ENCODE measurements around the gene NUDT17.

Gene NUDT17

DNA sequence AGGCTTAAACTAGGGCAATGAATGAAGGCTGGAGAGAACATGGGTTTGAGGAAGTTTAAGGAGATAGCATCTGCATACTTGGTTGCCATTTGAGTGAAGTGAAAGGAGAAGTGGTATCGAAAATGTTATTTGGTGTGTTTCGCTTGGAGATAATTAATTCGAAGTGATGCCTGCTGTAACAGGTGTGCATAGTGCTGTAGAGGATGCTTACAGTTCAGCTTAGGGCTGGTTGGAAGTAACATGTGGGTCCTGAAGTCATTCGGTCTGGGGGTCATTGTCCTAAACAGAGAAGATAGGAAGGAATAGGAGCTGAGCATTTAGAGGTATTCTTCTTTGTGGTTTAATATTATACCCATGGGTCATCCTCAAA lies 301 bp upstream of the NUDT17 start:
- Histone ChIP-seq H3K4me1 (peaks cover 19 to 36% (median 25%) of the 10 kb centered on the region in 10 experiments), H3K27me3 (no peaks in the 10 kb centered on the region), H3K9me3 (replicated peaks in 1 of 11) (no peaks in the 10 kb centered on the region), H3K4me3 (peak overlapping the region; percentile 59 to 75 (median 63)), H4K20me1 (peaks cover 0 to 25% (median 8%) of the 10 kb centered on the region in 11 experiments; a peak in 9 of 22 replicates), H3K4me2 (peak overlapping the region; percentile 87 to 100 (median 96)), H3K9ac (peak overlapping the region; percentile 65 to 85 (median 80)), H3K36me3 (peaks cover 56 to 71% (median 64%) of the 10 kb centered on the region in 11 experiments), H3K27ac (peak overlapping the region in 10 of 11 experiments; percentile 47 to 82 (median 70); a peak in 17 of 22 replicates)
- TF ChIP-seq Cebpa-rat (IDR thresholded peaks at IDR 0.05), result no peak

DNA sequence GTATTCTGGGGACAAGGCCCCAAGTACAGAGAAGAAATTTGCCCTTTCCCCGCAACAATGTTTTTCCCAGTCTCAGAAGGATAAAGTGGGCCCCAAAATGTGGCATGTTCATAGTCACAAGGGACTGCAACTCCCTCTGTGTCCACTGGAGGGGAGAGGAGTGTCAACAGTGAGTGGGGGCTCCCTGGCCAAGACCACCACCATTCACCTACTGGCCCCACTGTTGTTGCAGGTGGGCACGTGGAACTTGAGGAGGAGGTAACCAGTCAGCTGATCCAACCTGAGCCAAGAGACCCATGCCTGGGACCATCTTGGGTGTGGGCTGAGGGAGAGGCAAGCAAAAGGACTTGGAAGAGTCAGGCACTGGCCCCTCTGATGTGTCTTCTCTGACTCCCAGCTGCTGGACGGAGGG lies 777 bp downstream of the NUDT17 start:
- Histone ChIP-seq H3K27ac (peak overlapping the region in 10 of 11 experiments; percentile 61 to 82 (median 72); a peak in 20 of 22 replicates), H3K9me3 (replicated peaks in 1 of 11) (no peaks in the 10 kb centered on the region), H3K4me1 (peaks cover 19 to 36% (median 25%) of the 10 kb centered on the region in 10 experiments), H3K27me3 (no peaks in the 10 kb centered on the region), H3K4me3 (peak overlapping the region; percentile 59 to 75 (median 63)), H3K4me2 (peak overlapping the region; percentile 87 to 100 (median 96)), H3K9ac (peak overlapping the region; percentile 65 to 85 (median 80)), H4K20me1 (peaks cover 0 to 24% (median 8%) of the 10 kb centered on the region in 11 experiments; a peak in 9 of 22 replicates), H3K36me3 (peaks cover 56 to 71% (median 64%) of the 10 kb centered on the region in 11 experiments)
- no peak for TF ChIP-seq Cebpa-rat (IDR thresholded peaks at IDR 0.05)

DNA sequence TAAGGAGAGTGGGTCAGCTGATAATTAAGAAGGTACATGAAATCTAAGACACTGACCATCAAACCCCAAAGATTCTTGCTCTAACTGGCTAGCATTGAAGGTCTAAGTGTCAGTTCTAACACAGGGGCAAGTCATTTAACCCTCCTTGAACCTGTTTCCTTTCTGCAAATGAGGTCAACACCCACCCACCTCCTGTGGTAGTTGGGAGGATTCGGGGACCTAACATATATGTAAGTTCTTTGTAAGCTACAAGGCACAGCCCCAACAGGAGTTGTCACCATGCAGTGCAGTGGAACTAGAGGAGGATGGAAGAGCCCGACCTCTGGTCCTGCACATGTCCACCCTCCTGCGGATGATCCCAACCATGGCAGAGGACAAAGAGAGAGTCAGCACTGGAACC lies 2.4 kb downstream of the NUDT17 start:
- no peak overlapping the region for H3K4me3 ChIP-seq
- peaks cover 56 to 70% (median 63%) of the 10 kb centered on the region in 11 experiments for H3K36me3 ChIP-seq
- H3K4me2 ChIP-seq, result no peak overlapping the region
- peaks cover 0 to 21% (median 8%) of the 10 kb centered on the region in 11 experiments; a peak in 8 of 22 replicates for H4K20me1 ChIP-seq
- H3K27ac ChIP-seq, result no peak overlapping the region
- no peak overlapping the region for H3K9ac ChIP-seq
- H3K4me1 ChIP-seq, result peaks cover 19 to 36% (median 25%) of the 10 kb centered on the region in 10 experiments
- no peaks in the 10 kb centered on the region for H3K9me3 ChIP-seq (replicated peaks in 1 of 11)
- H3K27me3 ChIP-seq, result no peaks in the 10 kb centered on the region
- no peak for TF ChIP-seq Cebpa-rat (IDR thresholded peaks at IDR 0.05)

DNA sequence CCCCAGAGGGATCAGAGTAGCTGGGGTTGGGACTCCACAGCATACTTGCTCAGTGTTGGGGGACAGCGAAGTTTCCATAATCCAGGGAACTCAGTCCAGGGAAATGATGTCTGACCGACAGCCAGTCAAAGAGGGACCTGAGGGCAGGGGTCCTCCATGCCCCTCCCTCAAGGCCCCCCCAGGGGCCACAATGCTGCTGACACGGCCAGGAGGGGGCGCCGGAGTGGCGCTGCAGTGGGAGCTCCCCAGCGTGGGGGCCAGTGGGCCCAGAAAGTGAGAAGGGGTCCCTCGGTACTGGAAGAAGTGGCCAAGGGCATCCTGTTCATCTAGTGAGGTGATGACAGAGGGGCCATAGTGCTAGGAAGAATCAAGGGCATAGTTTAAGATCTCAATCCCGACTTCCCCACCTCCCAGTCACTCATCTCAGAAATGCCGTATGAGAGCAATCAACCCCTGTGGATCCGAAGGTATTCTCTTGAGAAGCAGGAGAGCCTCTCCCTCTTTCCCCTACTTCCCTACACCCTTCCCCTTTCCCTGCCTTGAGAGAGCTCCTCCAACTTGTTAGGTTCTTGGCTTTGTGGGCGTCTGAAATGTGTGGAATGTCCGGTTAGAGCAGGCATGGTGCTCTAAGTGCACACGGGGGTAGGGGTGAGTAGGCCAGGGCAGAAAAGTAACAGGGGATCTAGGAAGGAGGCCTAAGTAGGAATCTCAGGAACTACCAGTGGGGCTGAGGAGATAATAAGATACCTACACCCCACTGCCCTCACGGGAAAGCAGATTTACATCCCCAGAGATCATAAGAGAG lies 4.1 kb downstream of the NUDT17 start:
- no peaks in the 10 kb centered on the region for H3K27me3 ChIP-seq
- H3K9me3 ChIP-seq (replicated peaks in 1 of 11), result no peaks in the 10 kb centered on the region
- peaks cover 13 to 21% (median 19%) of the 10 kb centered on the region in 10 experiments for H3K4me1 ChIP-seq
- H3K4me3 ChIP-seq, result no peak overlapping the region
- no peak overlapping the region for H3K9ac ChIP-seq
- peaks cover 0 to 16% (median 4%) of the 10 kb centered on the region in 11 experiments; a peak in 8 of 22 replicates for H4K20me1 ChIP-seq
- TF ChIP-seq Cebpa-rat (IDR thresholded peaks at IDR 0.05), result no peak
- no peak overlapping the region for H3K4me2 ChIP-seq
- peaks cover 62 to 75% (median 71%) of the 10 kb centered on the region in 11 experiments for H3K36me3 ChIP-seq
- H3K27ac ChIP-seq, result no peak overlapping the region

DNA sequence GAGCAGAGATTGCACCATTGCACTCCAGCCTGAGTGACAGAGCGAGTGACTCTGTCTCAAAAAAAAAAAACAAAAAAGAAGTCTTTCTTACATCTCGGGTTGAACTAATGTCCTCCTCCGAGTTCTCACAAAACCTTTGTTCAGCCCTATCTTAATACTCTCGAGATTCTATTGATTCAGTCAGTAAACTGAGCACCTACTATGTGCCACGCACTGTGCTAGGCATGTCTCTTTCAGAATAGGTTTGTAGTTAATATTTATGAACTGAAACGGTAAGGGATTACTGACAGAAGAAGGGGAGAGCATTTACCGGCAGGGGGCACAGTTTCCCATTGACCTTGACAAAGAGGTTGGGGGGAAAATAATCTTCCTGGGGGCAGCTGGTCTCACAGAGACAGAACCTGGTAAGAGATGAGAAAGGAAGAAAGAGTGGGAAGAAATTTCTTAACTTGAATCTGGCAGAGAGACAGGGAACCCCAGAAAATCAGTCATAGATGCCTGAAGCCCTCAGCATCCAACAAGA lies 10.1 kb downstream of the NUDT17 start:
- Histone ChIP-seq H3K36me3 (peaks cover 59 to 68% (median 63%) of the 10 kb centered on the region in 11 experiments), H3K9ac (no peak overlapping the region), H3K4me2 (no peak overlapping the region), H4K20me1 (peaks cover 0 to 6% (median 0%) of the 10 kb centered on the region in 11 experiments; a peak in 2 of 22 replicates), H3K27ac (no peak overlapping the region), H3K27me3 (no peaks in the 10 kb centered on the region), H3K9me3 (replicated peaks in 1 of 11) (no peaks in the 10 kb centered on the region), H3K4me3 (no peak overlapping the region), H3K4me1 (peaks cover 9 to 23% (median 21%) of the 10 kb centered on the region in 10 experiments)
- TF ChIP-seq Cebpa-rat (IDR thresholded peaks at IDR 0.05), result no peak

DNA sequence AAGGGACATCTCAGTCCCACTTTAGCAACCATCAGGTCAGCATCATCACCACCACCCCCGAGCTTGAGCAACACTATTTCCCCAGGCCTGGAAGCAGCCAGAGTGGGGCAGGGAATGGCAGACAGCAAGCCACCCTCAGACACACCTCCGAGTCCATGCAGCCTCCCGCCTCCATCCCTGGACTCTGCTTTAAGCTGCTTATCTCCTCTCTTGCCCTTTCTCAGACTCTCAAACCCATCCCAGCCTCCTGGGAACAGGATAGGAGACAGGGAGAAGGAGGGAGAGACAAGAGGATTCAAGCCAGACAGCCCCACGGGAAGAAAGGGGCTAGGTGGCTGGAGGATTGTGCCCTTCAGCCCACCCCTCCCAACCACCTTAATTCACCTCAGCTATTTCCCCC lies 11.7 kb downstream of the NUDT17 start:
- Histone ChIP-seq H3K4me3 (no peak overlapping the region; a peak in 1 of 20 replicates), H3K4me2 (peak overlapping the region in 10 of 11 experiments; percentile 68 to 87 (median 80); a peak in 16 of 22 replicates), H3K9me3 (replicated peaks in 1 of 11) (no peaks in the 10 kb centered on the region), H3K4me1 (peaks cover 9 to 29% (median 26%) of the 10 kb centered on the region in 10 experiments), H4K20me1 (peaks cover 0 to 6% (median 0%) of the 10 kb centered on the region in 11 experiments; a peak in 2 of 22 replicates), H3K27ac (no peak overlapping the region), H3K27me3 (no peaks in the 10 kb centered on the region), H3K9ac (peak overlapping the region in 1 of 11 experiments; percentile 8; a peak in 1 of 22 replicates), H3K36me3 (peaks cover 42 to 51% (median 47%) of the 10 kb centered on the region in 11 experiments)
- TF ChIP-seq Cebpa-rat (IDR thresholded peaks at IDR 0.05), result no peak

DNA sequence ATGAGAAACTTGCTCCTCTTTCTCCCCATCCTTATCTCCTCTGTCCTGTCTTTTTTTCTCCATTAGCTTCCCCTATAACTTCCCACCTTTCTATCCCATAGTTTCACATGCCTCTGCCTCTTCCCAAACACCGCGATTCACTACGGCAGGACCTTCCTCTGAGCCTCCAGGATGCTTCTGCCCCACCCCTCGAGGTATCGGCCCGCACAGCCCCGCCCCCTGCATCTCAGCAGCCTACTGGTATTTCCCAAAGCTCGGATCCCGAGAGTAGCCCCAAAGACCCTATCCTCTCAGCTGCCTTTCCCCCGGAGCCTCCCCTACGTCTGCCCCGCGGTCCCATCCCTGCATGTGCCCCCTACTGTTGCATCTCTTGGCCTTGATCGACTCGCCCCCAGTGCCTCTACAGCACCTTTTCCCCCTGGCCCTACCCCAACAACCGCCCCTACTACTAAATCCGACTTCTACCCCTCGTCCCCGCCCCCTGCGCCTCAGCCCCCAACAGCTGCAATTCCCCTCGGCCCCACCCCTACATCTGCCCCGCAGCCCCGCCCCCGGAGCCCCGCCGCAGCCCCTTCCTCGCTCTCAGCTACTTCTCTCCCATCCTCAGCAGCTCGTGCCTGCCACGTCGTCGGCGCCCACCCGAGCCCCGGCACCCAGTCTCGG lies 12.9 kb downstream of the NUDT17 start:
- Histone ChIP-seq H3K4me2 (peak overlapping the region; percentile 70 to 88 (median 83)), H3K9ac (peak overlapping the region; percentile 67 to 88 (median 81); a peak in 21 of 22 replicates), H4K20me1 (peaks cover 0 to 6% (median 0%) of the 10 kb centered on the region in 11 experiments; a peak in 2 of 22 replicates), H3K36me3 (peaks cover 33 to 40% (median 36%) of the 10 kb centered on the region in 11 experiments), H3K9me3 (replicated peaks in 1 of 11) (no peaks in the 10 kb centered on the region), H3K4me1 (peaks cover 9 to 29% (median 26%) of the 10 kb centered on the region in 10 experiments), H3K27me3 (no peaks in the 10 kb centered on the region), H3K4me3 (peak overlapping the region; percentile 67 to 88 (median 78)), H3K27ac (peak overlapping the region; percentile 40 to 85 (median 79); a peak in 21 of 22 replicates)
- TF ChIP-seq Cebpa-rat (IDR thresholded peaks at IDR 0.05), result no peak

DNA sequence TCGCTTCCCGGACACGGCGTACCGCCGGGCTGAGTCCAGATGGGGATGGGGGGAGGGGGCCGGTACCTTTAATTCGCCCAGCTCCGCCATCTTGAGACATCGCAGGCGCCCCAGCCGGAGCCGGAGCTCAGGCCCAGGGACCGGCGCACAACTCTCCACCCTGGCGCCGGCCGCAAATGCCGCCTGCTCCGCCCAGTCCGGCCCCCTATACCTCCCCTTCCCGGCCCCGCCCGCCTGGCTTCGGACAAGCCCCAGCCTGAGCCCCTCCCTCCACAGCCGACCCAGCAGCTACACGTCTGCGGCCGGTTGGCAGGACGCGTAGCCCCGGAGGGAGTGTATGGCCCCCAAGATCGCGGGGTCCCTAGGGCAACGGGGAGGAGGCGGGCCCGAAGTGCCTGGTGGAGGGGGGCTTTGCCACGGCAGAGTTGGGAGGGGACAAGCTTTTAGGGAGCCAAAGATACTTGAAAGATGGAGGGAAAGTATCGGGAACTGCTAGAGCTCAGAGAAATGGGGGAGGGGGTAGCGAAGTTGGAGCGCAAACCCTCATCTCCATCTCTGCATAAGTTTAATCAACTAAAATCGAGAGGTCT lies 13.6 kb downstream of the NUDT17 start, which contains the start of gene PIAS3:
PIAS3 (minus strand) TSS at position 181 of the 590 bp plus-strand sequence; CDS start at position 90, 91 bp downstream.
- H3K9ac ChIP-seq, result peak within 1 kb of the TSS; percentile 67 to 88 (median 81)
- H4K20me1 ChIP-seq, result peaks cover 0 to 6% (median 0%) of the 10 kb centered on the region in 11 experiments; a peak in 2 of 22 replicates
- peak within 1 kb of the TSS; percentile 40 to 85 (median 79); a peak in 21 of 22 replicates for H3K27ac ChIP-seq
- no peaks in the 10 kb centered on the region for H3K9me3 ChIP-seq (replicated peaks in 1 of 11)
- H3K36me3 ChIP-seq, result peaks cover 26 to 34% (median 29%) of the 10 kb centered on the region in 11 experiments; a peak in 21 of 22 replicates
- H3K4me2 ChIP-seq, result peak within 1 kb of the TSS; percentile 74 to 88 (median 84)
- TF ChIP-seq Cebpa-rat (IDR thresholded peaks at IDR 0.05), result no peak
- H3K4me1 ChIP-seq, result peaks cover 9 to 29% (median 26%) of the 10 kb centered on the region in 10 experiments
- no peaks in the 10 kb centered on the region for H3K27me3 ChIP-seq
- H3K4me3 ChIP-seq, result peak within 1 kb of the TSS; percentile 67 to 88 (median 78)

Data from BLaER1 treated with 17β-estradiol and CSF1 and Interleukin-3, amounts not matched to agents 10 nM and 100 nM (cell line).